Measurements from ENCODE around the gene CLCF1. TPM values are rescaled to one million over a fixed set of nuclear protein-coding genes. Genes with fewer than 3 reads are reported as not detected.

The CLCF1 gene
- total and polyA plus RNA-seq, 7 experiments from 2014 or later, result 0.32 to 7.8 (median 0.70) TPM; not detected in 2

DNA sequence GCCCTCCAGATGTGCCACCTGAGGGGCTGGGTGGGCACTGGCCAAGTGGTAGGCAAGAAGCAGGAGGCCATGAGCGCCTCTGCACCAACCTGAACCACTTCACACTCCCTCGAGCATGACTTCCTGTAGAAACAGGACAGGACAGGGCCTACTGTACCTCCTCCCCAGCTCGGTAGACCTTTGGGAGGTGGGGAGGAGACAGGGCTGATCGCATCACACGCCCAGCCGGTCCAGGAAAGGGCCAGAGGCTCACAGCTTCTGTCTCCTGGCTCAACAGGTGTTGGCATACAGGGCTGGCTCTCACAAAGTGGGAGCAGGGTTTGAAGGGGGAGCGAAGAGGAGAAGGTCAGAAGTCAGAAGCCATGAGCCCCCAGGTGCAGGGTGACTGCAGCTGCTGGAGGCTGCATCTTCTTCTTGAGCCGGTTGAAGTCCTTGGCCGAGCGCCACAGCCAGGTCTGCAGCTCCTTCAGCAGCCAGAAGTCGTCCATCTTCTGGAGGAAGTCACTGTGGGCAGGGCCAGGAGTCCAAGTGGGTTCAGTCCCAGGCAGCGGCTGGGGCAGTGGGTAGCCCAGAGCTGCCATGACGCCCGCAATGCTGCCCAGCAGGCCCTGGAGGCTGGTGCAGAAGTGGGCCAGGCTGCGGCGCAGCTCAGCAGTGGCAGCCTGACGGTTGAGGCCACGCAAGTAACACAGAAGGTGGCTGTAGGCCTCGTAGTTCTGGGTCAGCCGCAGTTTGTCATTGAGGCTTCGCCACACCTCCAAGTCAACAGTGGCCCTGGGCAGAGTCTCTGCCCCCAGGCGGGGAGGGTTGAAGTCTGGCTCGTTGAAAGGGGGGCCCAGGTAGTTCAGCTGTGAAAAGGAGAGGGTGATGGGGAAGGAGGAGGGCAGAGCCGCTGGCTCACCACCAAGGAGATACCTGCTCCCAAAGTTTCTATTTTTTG, 8.3 kb downstream of the CLCF1 start:
- H3K36me3 ChIP-seq (ENCODE audit: control insufficient read depth in 2 of 3, insufficient read depth in 3 of 3, low read length in 3 of 3), result no peaks in the 10 kb centered on the region
- ATAC-seq (no peak), DNase-seq (no peak)
- Mint-ChIP-seq H3K4me3 (peak overlapping the region in 2 of 10 donors; percentile 1 to 31), H3K9me3 (no peaks in the 10 kb centered on the region), H3K27me3 (peaks cover 0 to 59% (median 3%) of the 10 kb centered on the region in 5 donors), H3K4me1 (peaks cover 18 to 49% (median 29%) of the 10 kb centered on the region in 7 donors), H3K27ac (peak overlapping the region in 1 of 9 donors; percentile 5), H3K36me3 (peaks cover 0 to 7% (median 0%) of the 10 kb centered on the region in 5 donors)
- ChIA-PET POLR2A (interaction anchor here (1.1 to 17.2 kb wide), 2 partner anchors 10 to 12 kb away, joined by 3 to 272 read pairs; partner anchors contain the start of gene CLCF1), CTCF (interaction anchor here (0.7 to 16.9 kb wide), 3 partner anchors 11 to 19 kb away, joined by 3 to 495 read pairs (median 3); partner anchors contain the start of gene CLCF1)
- H3K27ac ChIP-seq (ENCODE audit: low read depth, low read length), result no peak overlapping the region
- intact Hi-C loops (cut with micrococcal nuclease), result no loop called here
- H3K27me3 ChIP-seq (ENCODE audit: control insufficient read depth in 2 of 2, insufficient read depth in 2 of 2, low read length in 2 of 2), result no peaks in the 10 kb centered on the region
- H3K4me1 ChIP-seq (ENCODE audit: control insufficient read depth in 2 of 2, insufficient read depth in 2 of 2, low read length in 2 of 2), result peaks cover 11 to 41% of the 10 kb centered on the region in 2 donors
- H3K4me3 ChIP-seq (ENCODE audit: low read length), result no peak overlapping the region
- H3K9me3 ChIP-seq (ENCODE audit: control insufficient read depth in 2 of 3, low read length in 3 of 3), result no peaks in the 10 kb centered on the region

DNA sequence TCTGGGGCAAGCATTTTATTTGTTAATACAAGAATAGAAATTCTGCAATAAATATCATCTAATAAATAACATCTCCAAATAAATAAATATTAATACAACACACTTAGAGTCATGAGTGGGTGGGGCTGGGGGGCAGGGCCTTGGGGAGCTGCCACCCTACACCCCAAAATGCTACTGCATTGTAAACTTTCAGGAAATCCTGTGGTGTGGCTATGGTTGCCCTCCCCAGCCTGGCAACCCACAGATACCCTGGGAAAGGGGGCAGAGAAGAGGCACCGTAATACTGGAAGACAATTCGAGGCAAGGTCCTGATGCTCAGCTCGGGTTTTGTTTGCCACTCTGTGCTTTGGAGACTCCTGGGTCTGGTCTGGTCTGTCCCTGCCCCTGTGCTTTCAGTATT, 9.2 kb downstream of the CLCF1 start:
- H3K4me3 ChIP-seq (ENCODE audit: low read length), result no peak overlapping the region
- ChIA-PET CTCF (interaction anchor here (1.0 to 16.9 kb wide), 2 partner anchors 10 to 15 kb away, joined by 3 to 495 read pairs; partner anchors contain the start of gene CLCF1), POLR2A (interaction anchor here (3.8 to 17.2 kb wide), 2 partner anchors 11 to 12 kb away, joined by 33 to 272 read pairs; partner anchors contain the start of genes CLCF1 and POLD4)
- H3K36me3 ChIP-seq (ENCODE audit: control insufficient read depth in 2 of 3, insufficient read depth in 3 of 3, low read length in 3 of 3), result no peaks in the 10 kb centered on the region
- H3K4me1 Mint-ChIP-seq, result peaks cover 15 to 45% (median 29%) of the 10 kb centered on the region in 7 donors
- H3K9me3 ChIP-seq (ENCODE audit: control insufficient read depth in 2 of 3, low read length in 3 of 3), result no peaks in the 10 kb centered on the region
- peak overlapping the region in 3 of 10 donors; percentile 1 to 65 (median 40) for H3K4me3 Mint-ChIP-seq
- no peak overlapping the region for H3K27ac Mint-ChIP-seq
- H3K4me1 ChIP-seq (ENCODE audit: control insufficient read depth in 2 of 2, insufficient read depth in 2 of 2, low read length in 2 of 2), result peaks cover 11 to 33% of the 10 kb centered on the region in 2 donors
- no peaks in the 10 kb centered on the region for H3K27me3 ChIP-seq (ENCODE audit: control insufficient read depth in 2 of 2, insufficient read depth in 2 of 2, low read length in 2 of 2)
- H3K36me3 Mint-ChIP-seq, result peaks cover 0 to 7% (median 0%) of the 10 kb centered on the region in 5 donors
- DNase-seq, result no peak
- no peak for ATAC-seq
- H3K27ac ChIP-seq (ENCODE audit: low read depth, low read length), result no peak overlapping the region
- H3K27me3 Mint-ChIP-seq, result peaks cover 0 to 52% (median 3%) of the 10 kb centered on the region in 5 donors
- no peaks in the 10 kb centered on the region for H3K9me3 Mint-ChIP-seq
- intact Hi-C loops (cut with micrococcal nuclease), result no loop called here

GRCh38 chr11:67357831-67358670, 15.3 kb downstream of the CLCF1 start:
- H3K4me3 Mint-ChIP-seq, result no peak overlapping the region
- H3K4me3 ChIP-seq (ENCODE audit: low read length), result no peak overlapping the region
- no peaks in the 10 kb centered on the region for H3K9me3 ChIP-seq (ENCODE audit: control insufficient read depth in 2 of 3, low read length in 3 of 3)
- no peak overlapping the region for H3K27ac ChIP-seq (ENCODE audit: low read depth, low read length)
- peak overlapping the region in 3 of 9 donors; percentile 6 to 43 (median 21) for H3K27ac Mint-ChIP-seq
- H3K27me3 ChIP-seq (ENCODE audit: control insufficient read depth in 2 of 2, insufficient read depth in 2 of 2, low read length in 2 of 2), result no peaks in the 10 kb centered on the region
- H3K9me3 Mint-ChIP-seq, result peaks cover 0 to 2% (median 0%) of the 10 kb centered on the region in 11 donors
- no peak for ATAC-seq
- no peak for DNase-seq
- H3K27me3 Mint-ChIP-seq, result peaks cover 0 to 28% (median 0%) of the 10 kb centered on the region in 5 donors
- POLR2A ChIA-PET, result interaction anchor here (1.8 to 17.2 kb wide), 2 partner anchors 12 to 17 kb away, joined by 4 to 272 read pairs; partner anchors contain the start of gene CLCF1
- intact Hi-C loops (cut with micrococcal nuclease), result loop anchor here (1.0 to 10.0 kb wide), 5 partner anchors 16 to 447 kb away; no protein-coding TSS in a partner anchor
- H3K36me3 Mint-ChIP-seq, result peaks cover 0 to 7% (median 0%) of the 10 kb centered on the region in 5 donors
- CTCF ChIA-PET, result interaction anchor here (1.1 to 16.9 kb wide), 3 partner anchors 13 to 107 kb away, joined by 3 to 495 read pairs (median 45); partner anchors contain the start of gene CLCF1
- H3K36me3 ChIP-seq (ENCODE audit: control insufficient read depth in 2 of 3, insufficient read depth in 3 of 3, low read length in 3 of 3), result peaks cover 0 to 3% (median 0%) of the 10 kb centered on the region in 3 experiments
- H3K4me1 Mint-ChIP-seq, result peaks cover 7 to 34% (median 24%) of the 10 kb centered on the region in 7 donors
- H3K4me1 ChIP-seq (ENCODE audit: control insufficient read depth in 2 of 2, insufficient read depth in 2 of 2, low read length in 2 of 2), result peaks cover 9 to 25% of the 10 kb centered on the region in 2 donors

DNA sequence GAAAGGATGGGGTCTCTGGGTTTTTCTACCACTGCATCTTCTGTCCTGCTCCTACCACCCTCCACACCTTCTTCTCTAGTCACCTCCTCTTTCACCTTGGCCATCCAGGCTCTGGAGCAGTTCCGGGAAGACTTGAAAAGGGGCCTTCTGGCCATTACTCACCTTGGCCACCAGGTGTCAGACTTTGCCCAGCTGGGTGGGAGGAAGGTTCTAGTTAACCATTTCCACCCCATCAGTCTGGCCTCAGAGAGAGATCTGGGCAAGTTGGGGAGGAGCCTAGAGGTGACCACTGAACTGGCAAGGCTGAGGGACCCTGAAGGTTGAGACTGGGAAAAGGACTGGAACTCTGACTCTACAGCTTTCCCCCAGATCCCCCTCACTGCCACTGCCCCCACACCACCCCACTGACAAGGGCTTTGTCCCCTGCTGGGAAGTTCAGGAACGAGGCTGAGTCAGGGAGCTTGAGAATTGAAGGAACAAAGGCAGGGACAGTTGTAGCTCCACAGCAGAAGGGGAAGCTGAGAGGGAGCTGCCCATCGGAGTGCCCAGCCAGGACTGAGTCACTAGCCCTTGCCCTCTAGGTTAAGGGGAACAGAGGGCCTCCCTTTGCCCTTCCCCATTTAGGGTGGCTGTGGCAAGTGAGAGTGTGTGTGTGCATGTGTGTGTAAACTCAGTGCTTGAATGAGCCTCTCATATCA, 16.4 kb downstream of the CLCF1 start:
- peaks cover 7 to 37% (median 24%) of the 10 kb centered on the region in 7 donors for H3K4me1 Mint-ChIP-seq
- CTCF ChIA-PET, result interaction anchor here (0.7 to 16.9 kb wide), 8 partner anchors 12 to 271 kb away, joined by 3 to 495 read pairs (median 3); partner anchors contain the start of genes CLCF1 and PITPNM1
- POLR2A ChIA-PET, result interaction anchor here (0.5 to 17.2 kb wide), 5 partner anchors 13 to 93 kb away, joined by 3 to 272 read pairs (median 4); partner anchors contain the start of gene CLCF1
- H3K27ac Mint-ChIP-seq, result peak overlapping the region in 8 of 9 donors; percentile 19 to 86 (median 73)
- DNase-seq (peak; percentile 42 to 74 (median 67)), ATAC-seq (peak; percentile 28)
- H3K4me1 ChIP-seq (ENCODE audit: control insufficient read depth in 2 of 2, insufficient read depth in 2 of 2, low read length in 2 of 2), result peaks cover 16 to 31% of the 10 kb centered on the region in 2 donors
- H3K4me3 ChIP-seq (ENCODE audit: low read length), result no peak overlapping the region
- peaks cover 0 to 7% (median 0%) of the 10 kb centered on the region in 5 donors for H3K36me3 Mint-ChIP-seq
- H3K9me3 ChIP-seq (ENCODE audit: control insufficient read depth in 2 of 3, low read length in 3 of 3), result no peaks in the 10 kb centered on the region
- H3K27me3 ChIP-seq (ENCODE audit: control insufficient read depth in 2 of 2, insufficient read depth in 2 of 2, low read length in 2 of 2), result no peaks in the 10 kb centered on the region
- peaks cover 0 to 3% (median 0%) of the 10 kb centered on the region in 3 experiments for H3K36me3 ChIP-seq (ENCODE audit: control insufficient read depth in 2 of 3, insufficient read depth in 3 of 3, low read length in 3 of 3)
- H3K27me3 Mint-ChIP-seq, result peaks cover 0 to 18% (median 0%) of the 10 kb centered on the region in 5 donors
- H3K4me3 Mint-ChIP-seq, result peak overlapping the region in 3 of 10 donors; percentile 30 to 72 (median 36)
- H3K9me3 Mint-ChIP-seq, result peaks cover 0 to 2% (median 0%) of the 10 kb centered on the region in 11 donors
- H3K27ac ChIP-seq (ENCODE audit: low read depth, low read length), result no peak overlapping the region
- intact Hi-C loops (cut with micrococcal nuclease), result loop anchor here (1.0 to 10.0 kb wide), 5 partner anchors 17 to 448 kb away; no protein-coding TSS in a partner anchor

- ATAC-seq (no peak), DNase-seq (peak in 1 of 9 donors; percentile 17)
- Histone ChIP-seq H3K36me3 (ENCODE audit: control insufficient read depth in 2 of 3, insufficient read depth in 3 of 3, low read length in 3 of 3) (peaks cover 0 to 3% (median 0%) of the 10 kb centered on the region in 3 experiments), H3K4me3 (ENCODE audit: low read length) (no peak overlapping the region), H3K27me3 (ENCODE audit: control insufficient read depth in 2 of 2, insufficient read depth in 2 of 2, low read length in 2 of 2) (no peaks in the 10 kb centered on the region), H3K9me3 (ENCODE audit: control insufficient read depth in 2 of 3, low read length in 3 of 3) (no peaks in the 10 kb centered on the region), H3K4me1 (ENCODE audit: control insufficient read depth in 2 of 2, insufficient read depth in 2 of 2, low read length in 2 of 2) (peaks cover 21 to 37% of the 10 kb centered on the region in 2 donors), H3K27ac (ENCODE audit: low read depth, low read length) (no peak overlapping the region)
- intact Hi-C loops (cut with micrococcal nuclease), result loop anchor here in 1 of 2 donors (10.0 kb wide), 1 partner anchor 448 kb away; no protein-coding TSS in a partner anchor
- Mint-ChIP-seq H3K27ac (peak overlapping the region in 8 of 9 donors; percentile 19 to 86 (median 73)), H3K9me3 (peaks cover 0 to 2% (median 0%) of the 10 kb centered on the region in 11 donors), H3K27me3 (peaks cover 0 to 17% (median 0%) of the 10 kb centered on the region in 5 donors), H3K4me1 (peaks cover 10 to 41% (median 29%) of the 10 kb centered on the region in 7 donors), H3K36me3 (peaks cover 0 to 3% (median 0%) of the 10 kb centered on the region in 5 donors), H3K4me3 (peak overlapping the region in 4 of 10 donors; percentile 7 to 72 (median 33))
- ChIA-PET CTCF (interaction anchor here (0.9 to 16.9 kb wide), 5 partner anchors 11 to 258 kb away, joined by 3 to 495 read pairs (median 3); partner anchors contain the start of genes CLCF1 and PITPNM1), POLR2A (interaction anchor here (0.5 to 17.2 kb wide), 6 partner anchors 13 to 149 kb away, joined by 3 to 272 read pairs (median 4); partner anchors contain the start of genes CLCF1 and PITPNM1)
Measured at GRCh38 chr11:67356387-67356863, 17.0 kb downstream of the CLCF1 start.

Measured in naive thymus-derived CD4-positive, alpha-beta T cell (primary cell).